GM12874 (cell line): ENCODE measurements around the gene SYTL2.

ENCODE experiments used
- CTCF ChIP-seq: IDR thresholded peaks from 2 replicates; pipeline ENCODE4 v1.5.1; 2011; ENCODE audit warnings: low read depth, mild to moderate bottlenecking, control low read depth, low read length, moderate library complexity; ENCODE audit not compliant: insufficient read depth

The SYTL2 gene

GRCh38 chr11:85652786-85653447, 158.0 kb downstream of the SYTL2 start:
- TF ChIP-seq CTCF = no peak

GRCh38 chr11:85651118-85651517, 159.8 kb downstream of the SYTL2 start:
- no peak for TF ChIP-seq CTCF

- TF ChIP-seq CTCF = no peak
These were observed 163.2 kb downstream of the SYTL2 start, which contains the start of gene TMEM126A for GRCh38 chr11:85647604-85648299. TSS of gene TMEM126A (plus strand) at chr11:85647967. CDS start at chr11:85650256, 2,289 bp downstream.

GRCh38 chr11:85647078-85647477, 163.9 kb downstream of the SYTL2 start:
- TF ChIP-seq CTCF = no peak
